ENCODE measurements around the gene TMPRSS3. TPM values are rescaled to one million over a fixed set of nuclear protein-coding genes. Genes with fewer than 3 reads are reported as not detected.

Gene TMPRSS3
- not detected for total RNA-seq
- long read RNA-seq, donor 1 = 0 reads
- long read RNA-seq, donor 2 = 0 reads

DNA sequence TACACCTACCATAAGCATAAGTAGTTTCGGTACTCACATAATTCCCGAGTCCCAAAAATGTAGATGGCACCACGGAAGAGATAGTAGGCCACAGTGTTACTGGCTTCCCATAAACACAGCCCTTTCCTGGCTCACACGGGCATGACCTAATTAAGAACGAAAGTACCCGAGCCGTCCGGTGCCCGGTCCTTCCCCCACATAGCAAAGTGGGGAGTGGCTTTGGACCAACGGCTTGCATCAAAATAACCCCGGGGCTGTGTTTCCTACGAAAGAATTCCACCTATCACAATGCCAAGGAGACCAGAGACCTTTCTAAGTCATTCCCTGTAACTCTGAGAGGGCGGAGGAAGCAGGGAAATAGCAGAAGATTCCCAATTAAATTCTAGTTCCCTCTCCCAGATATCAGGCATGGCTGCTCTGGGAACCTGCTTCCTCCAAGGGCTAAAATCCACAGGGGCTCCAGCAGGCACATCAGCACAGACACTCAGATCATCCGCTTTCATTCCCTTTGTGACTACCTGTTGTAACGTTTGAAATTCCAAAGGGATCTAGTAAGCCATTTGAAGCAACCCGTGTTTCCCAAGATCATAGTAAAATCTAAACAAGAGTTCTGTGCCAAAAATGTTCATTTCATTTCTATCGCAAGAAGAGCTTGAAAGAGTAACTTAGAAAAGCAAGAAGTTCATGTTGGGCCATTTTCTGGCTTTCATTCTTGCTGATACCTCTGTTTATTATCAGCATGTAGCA lies at the start of gene TMPRSS3:
Gene TMPRSS3, minus strand, starts transcription at position 148 of the 747 bp plus-strand sequence. CDS start 635 bp downstream, outside the sequence.
- intact Hi-C loops (cut with DNase I) = no loop called here
- peak; percentile 24 for DNase-seq (ENCODE audit: low spot score)

DNA sequence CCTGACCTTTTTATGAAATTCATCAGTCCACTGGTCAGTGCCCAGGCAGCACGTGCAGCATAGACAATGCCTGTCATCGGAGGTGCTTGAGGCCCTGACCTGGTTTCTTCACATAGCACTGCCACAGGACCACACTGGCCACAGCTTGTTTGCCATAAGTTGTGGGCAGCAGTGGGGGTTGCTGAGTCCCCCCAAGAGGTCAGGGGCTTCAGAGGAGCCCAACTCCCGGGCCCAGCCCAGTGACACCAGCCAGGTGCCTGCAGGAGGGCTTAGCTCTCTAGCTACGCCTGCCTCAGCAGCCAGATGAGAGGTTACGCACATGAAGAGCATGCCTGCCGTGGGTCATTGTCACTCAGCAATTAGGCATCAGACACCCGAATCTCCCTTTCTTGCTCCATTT lies 49.5 kb upstream of the TMPRSS3 start:
- no peak for DNase-seq (ENCODE audit: low spot score)
- intact Hi-C loops (cut with DNase I) = no loop called here

DNA sequence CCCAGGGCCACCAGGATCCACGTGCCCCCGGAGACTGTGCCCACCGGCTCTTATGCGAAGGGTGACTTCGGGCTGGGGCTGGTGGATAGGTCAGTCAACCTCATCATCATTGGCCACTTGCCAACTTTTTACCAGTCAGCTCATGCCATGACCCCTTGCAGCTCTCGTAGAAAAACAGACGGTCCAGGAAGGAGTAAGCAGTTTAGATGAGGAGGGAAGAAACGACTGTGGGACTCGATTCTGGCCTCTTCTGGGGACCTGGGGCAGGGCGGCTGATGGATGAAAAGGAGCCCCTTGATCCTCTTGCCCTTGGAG lies 48.9 kb upstream of the TMPRSS3 start:
- intact Hi-C loops (cut with DNase I) = no loop called here
- DNase-seq (ENCODE audit: low spot score) = no peak

DNA sequence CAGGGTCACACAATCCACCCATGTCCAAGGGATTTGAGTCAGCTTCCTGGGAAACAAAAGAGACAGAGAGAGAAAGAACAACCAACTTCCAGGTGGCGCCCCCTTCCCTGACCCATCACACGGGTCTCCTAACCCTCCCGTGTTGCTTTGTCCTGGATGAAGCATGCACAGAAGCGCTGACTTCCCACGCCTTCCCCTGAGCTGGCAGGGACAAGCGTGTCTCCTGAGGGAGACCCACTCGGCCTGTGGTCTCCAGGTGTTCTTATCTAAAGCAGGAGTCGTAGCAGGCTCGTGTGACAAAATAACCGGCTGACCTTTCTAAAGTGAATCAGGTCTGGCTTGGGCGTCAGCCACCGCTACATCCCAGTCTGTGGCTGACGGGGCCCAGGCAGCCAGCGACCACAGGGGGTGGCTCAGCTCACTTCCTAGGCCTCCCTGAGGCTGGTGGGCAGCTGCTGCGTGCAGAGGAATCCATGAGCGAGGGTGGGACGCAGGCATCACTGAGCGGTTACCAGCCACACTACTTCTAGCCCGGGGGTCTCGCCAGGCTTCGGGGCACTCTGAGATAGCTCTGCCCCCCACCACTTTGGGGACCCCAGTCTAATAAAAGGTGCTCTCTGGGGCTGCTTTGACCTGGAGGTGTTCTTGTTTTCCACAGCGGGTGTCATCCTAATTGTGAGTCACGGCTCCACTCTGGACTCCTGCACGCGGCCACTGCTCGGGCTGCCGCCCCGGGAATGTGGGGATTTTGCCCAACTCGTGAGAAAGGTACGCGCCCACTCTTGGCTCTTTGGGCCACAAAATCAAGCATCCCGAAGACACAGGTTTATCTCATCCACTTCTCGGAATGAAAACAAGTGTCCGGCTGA lies 48.3 kb upstream of the TMPRSS3 start:
- intact Hi-C loops (cut with DNase I) = no loop called here
- no peak for DNase-seq (ENCODE audit: low spot score)

DNA sequence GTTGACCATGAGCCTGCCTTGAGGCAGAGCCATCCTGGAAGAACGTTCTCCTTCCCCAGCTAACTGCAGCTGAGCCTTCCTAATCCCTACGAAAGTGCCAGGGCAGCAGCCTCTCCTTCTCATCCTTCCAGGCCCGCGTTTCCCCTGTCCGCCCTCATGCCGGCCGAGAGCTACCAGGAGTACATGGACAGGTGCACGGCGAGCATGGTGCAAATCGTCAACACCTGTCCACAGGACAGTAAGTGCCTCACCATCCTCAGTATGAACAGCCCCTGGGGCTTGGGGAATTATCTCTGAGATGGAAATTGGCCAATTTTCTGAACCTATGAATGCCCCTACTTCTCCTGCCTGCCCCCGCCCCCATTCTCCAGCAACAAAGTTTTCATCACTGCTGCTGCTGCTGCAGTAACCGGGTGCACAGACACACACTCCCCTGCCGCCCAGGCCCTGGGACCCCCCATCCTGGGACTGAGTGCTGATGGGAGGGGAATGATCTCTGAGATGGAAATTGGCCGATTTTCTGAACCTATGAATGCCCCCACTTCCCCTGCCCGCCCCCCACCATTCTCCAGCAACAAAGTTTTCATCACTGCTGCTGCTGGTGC lies 47.4 kb upstream of the TMPRSS3 start:
- intact Hi-C loops (cut with DNase I) = no loop called here
- no peak for DNase-seq (ENCODE audit: low spot score)

DNA sequence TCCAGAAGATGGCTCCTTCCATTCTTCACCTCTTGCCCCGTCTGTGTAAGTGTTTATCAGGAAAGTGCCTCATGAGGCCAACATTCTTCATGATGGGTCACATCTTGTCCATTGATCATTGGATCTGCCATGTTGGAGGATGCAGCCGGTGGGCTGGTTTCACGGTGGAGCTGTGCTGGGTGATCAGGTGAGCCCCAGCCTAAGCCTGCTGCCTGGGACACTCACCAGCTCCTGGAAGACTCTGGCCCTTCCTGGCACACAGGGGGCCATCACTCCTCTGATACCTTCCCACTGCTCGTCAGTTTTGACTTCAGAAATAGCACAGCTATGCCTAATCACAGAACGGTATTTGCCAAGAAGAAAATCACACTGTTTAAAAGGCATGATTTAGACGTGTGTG lies 46.1 kb upstream of the TMPRSS3 start:
- intact Hi-C loops (cut with DNase I) = no loop called here
- no peak for DNase-seq (ENCODE audit: low spot score)

DNA sequence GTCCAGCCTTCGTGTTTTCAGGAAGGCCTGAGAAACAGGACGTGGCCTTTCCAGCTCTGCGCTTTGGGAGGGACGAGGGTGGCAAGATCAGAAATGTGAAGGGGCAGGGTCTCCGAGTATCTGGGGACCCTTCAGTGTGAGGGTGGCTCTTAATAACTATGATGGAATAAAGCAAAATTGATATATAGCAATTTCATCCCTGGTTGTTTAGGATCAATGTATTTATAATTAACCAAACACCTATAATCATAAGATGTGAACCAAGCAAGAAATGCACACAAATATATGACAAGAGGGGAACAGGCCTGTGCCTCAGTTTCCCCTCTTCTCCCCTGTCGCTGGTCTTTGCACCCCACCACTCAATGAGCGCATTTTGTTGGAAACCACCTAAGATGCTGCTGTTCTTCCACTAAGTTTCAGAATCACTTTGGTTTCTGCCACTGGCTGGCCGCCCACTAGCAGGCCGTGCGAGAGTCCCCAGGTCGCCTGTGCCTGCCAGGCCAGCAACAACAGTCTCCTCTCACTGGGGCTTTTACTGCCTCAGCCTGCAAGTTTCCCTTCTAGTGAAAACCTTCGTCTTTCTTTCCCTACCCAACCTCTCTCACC lies 44.4 kb upstream of the TMPRSS3 start:
- intact Hi-C loops (cut with DNase I) = no loop called here
- peak; percentile 62 for DNase-seq (ENCODE audit: low spot score)

DNA sequence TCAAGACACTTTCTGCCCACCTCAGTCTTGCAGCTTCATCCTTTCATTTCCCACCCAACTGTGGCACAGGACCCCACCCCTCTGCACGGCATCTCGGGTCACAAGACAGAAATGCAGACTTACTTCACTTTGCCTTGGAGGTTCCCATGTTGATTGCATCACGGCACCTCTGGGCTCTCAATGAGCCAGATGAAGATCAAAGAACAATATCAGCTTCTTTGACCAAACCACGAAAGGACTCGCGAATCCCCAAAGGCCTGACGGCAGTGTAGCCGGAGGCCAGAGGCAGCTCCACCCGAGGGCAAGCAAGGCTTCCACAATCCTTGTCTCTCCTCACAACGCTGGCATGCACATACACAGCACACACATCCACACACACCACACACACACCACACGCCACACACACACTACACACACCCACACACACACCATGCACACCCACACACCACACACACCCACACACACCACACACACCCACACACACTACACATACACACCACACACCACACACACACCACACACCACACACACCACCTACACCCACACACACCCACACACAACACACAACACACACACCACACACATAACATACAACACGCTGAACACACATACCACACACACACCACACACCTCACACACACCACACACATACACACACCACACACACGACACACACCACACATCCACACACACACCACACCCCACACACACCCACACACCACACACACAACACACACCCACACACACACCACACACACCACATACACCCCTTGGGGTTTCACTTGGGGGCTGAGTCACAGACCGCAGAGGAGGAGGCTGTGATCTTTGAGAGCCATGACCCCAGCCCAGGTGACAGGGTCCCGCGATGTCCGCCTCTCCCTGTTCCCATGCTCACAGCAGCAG lies 43.7 kb upstream of the TMPRSS3 start:
- peak; percentile 68 for DNase-seq (ENCODE audit: low spot score)
- intact Hi-C loops (cut with DNase I) = loop anchor here in 1 of 2 donors (10.0 kb wide), 1 partner anchor 295 kb away; no protein-coding TSS in a partner anchor

DNA sequence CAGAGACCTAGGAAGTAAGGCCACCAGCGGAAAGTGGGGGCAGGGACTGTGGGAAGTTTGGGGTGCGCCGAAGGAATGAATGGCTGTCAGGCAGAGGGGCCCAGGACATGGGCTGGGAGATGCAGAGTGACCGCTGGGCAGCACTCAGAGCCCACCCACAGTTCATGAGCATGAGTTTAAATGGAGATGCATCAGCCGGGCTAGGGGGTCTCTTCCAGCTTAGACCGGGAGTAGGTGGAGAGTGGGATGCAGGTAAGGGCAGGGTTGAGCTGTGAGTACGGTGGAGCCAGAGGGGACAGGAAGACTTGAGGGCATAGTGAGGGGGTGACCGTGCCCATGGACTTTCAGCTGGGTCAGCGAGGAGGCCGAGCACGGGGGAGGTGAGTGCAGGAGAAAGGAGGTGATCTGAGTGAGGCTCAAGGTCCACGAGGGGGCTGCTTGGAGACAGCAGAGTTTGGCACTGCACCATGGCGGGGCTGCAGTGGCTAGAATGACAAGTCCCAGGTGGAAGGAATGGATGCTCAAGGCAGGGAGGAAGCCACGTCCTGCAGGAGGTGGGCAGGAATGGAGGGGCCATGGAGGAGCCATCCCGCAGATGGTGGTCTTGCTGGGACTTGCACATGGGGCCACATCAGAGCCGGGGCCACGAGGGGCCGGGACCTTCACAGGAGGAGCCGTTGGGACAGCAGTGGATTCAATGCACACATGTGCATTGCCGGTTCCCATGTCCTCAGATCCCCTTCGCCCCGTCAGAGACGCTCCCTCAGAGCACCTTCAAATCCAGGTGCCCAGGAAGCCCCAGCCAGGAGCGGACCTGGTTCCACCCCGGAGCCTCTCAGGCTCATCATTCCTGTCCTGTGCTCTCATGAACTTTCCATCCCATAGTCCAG lies 42.7 kb upstream of the TMPRSS3 start:
- intact Hi-C loops (cut with DNase I) = loop anchor here in 1 of 2 donors (10.0 kb wide), 1 partner anchor 294 kb away; no protein-coding TSS in a partner anchor
- DNase-seq (ENCODE audit: low spot score) = peak; percentile 69

DNA sequence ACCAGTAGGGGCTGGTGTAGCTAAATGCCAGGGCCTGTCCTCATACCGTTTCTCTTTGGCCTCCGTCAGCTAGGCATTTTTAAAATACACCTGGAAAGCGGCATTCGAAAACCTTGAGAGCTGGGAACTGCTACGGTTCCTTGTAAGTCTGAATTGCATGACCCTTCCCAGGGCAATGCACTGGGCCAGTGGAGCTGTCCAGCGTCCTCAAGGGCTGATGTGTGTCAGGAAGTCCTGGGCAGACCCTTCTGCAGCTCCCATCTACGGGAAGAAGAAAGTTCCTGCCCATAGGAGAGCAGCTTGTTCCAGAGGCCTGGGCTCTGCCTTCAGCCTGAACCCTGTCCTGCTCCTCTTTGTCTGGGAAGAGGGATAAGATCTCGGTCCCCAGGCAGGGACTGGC lies 41.9 kb upstream of the TMPRSS3 start:
- peak; percentile 34 for DNase-seq (ENCODE audit: low spot score)
- intact Hi-C loops (cut with DNase I) = loop anchor here in 1 of 2 donors (10.0 kb wide), 1 partner anchor 293 kb away; no protein-coding TSS in a partner anchor

DNA sequence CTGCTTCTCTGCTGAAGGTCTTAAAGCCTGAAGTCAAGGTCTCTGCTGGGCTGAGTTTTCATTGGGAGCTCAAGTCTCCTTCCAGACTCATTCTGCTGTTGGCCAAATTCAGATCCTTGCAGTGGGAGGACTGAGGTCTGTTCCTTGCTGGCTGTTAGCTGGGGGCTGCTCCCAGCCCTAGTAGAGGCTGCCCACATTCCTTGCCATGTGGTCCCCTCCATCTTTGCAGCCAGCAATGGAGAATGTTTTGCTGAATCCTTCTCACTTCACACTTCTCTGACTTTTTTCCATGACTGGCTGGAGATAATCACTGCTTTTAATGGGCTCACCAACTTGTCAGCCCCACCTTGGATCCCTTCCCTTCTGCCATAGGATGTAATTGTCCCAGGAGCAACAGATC lies 41.1 kb upstream of the TMPRSS3 start:
- intact Hi-C loops (cut with DNase I) = loop anchor here in 1 of 2 donors (10.0 kb wide), 1 partner anchor 292 kb away; no protein-coding TSS in a partner anchor

DNA sequence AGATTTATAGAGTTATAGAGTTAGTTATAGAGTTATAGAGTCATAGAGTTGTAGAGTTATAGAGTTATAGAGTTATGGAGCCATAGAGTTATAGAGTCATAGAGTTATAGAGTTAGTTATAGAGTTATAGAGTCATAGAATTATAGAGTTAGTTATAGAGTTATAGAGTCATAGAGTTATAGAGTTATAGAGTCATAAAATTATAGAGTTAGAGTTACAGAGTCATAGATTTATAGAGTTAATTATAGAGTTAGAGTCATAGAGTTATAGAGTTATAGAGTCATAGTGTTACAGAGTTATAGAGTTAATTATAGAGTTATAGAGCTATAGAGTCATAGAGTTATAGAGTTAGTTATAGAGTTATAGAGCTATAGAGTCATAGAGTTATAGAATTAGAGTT lies 40.0 kb upstream of the TMPRSS3 start:
- intact Hi-C loops (cut with DNase I) = loop anchor here in 1 of 2 donors (10.0 kb wide), 1 partner anchor 291 kb away; no protein-coding TSS in a partner anchor

More for the DNA sequence above, 41.1 kb upstream of the TMPRSS3 start:
- no peak for DNase-seq (ENCODE audit: low spot score)

DNA sequence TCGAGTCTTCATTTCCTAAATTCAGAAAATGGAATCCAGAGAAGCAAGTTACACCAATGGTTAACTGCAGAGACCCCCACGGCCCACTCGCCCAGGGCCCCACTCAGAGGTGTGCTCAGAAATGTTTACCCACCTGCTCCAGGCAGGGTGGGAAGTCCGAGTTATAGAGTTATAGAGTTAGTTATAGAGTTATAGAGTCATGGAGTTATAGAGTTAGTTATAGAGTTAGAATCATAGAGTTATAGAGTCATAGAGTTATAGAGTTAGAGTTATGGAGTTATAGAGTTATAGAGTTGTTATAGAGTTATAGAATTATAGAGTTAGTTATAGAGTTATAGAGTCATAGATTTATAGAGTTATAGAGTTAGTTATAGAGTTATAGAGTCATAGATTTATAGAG lies 39.5 kb upstream of the TMPRSS3 start:
- intact Hi-C loops (cut with DNase I) = loop anchor here in 1 of 2 donors (10.0 kb wide), 1 partner anchor 291 kb away; no protein-coding TSS in a partner anchor
- no peak for DNase-seq (ENCODE audit: low spot score)

More for the DNA sequence above, 40.0 kb upstream of the TMPRSS3 start:
- DNase-seq (ENCODE audit: low spot score) = no peak

DNA sequence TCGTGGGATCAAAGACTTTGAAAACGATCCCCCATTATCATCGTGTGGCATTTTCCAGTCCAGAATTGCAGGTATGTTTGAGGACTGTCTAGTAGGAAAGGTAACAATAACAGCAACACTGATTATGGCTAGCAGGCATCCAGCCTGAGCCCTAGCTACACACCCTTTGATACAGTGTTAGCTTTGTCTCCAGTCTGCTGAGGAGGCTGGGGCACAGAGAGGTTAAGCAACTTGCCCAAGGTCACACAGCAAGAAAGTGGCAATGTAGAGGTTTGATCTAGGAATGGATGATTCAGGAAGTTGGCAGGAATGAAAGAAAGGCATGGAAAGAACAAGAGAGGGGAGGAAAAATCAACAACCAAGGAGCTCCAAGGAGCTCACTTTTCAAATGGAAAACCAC lies 39.0 kb upstream of the TMPRSS3 start:
- intact Hi-C loops (cut with DNase I) = loop anchor here in 1 of 2 donors (10.0 kb wide), 1 partner anchor 290 kb away; no protein-coding TSS in a partner anchor
- DNase-seq (ENCODE audit: low spot score) = no peak

DNA sequence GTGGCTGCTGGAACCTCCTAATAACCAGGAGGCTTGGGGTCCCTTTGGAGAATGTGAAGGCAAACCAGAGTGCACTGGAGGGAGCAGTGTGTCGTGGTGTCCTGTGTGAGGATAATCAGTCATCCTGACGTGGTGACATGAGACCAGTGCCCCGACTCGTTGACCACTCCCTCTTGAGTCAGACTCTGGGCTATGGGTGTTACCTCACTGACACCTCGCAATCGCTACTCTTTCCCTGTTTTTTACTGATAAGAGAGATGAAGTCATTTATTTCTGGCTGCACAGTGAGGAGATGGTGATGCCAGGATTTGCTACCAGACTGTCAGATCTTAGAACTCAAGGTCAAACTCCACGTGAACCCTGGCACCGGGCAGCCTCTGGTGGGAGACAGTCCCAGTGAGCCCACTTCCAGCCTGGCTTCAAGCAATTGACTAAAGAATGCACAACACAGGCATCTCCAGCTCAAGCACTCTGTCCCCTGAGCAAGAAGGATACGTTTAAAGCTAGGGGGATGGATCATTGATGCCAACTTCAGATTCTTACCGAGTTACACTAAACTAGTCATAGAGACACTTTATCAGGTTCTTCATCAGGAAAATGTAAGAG lies 38.2 kb upstream of the TMPRSS3 start:
- DNase-seq (ENCODE audit: low spot score) = peak; percentile 57
- intact Hi-C loops (cut with DNase I) = loop anchor here in 1 of 2 donors (10.0 kb wide), 1 partner anchor 289 kb away; no protein-coding TSS in a partner anchor

DNA sequence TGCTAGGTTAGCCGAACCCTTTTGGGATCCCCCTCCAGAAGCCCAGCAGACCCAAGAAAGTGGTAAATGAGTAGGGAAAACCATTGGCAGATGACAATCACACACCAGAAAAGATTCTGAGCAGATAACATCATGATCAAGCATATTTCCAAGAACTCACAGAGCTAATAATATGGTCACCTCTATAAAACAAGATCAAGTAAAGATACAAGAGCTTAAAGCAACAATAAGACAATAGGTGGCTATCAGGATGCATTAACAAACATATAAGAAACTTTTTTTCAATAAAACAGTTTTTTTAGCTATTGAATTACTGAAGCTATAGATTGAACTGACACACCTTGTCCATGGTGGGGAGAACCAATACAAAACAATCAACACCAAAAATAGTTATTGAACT lies 36.8 kb upstream of the TMPRSS3 start:
- no peak for DNase-seq (ENCODE audit: low spot score)
- intact Hi-C loops (cut with DNase I) = loop anchor here in 1 of 2 donors (10.0 kb wide), 1 partner anchor 288 kb away; no protein-coding TSS in a partner anchor

All from posterior vena cava (tissue), 2 donors.